Adipocyte (in vitro differentiated cells): Measurements from ENCODE around the gene TMEM11.
"Not testable (repeated sequence)": the region's sequence is repeated elsewhere in the genome, so short reads cannot be mapped to it uniquely, and the experiment has no call there.

Experiments
- DNase-seq: peaks from one replicate; pipeline ENCODE4 v3.0.0-alpha.2; 2015; ENCODE audit warnings: low read depth
- H3K27me3 ChIP-seq: replicated peaks from 2 replicates; pipeline ENCODE4 v1.7.0; 2013; ENCODE audit warnings: mild to moderate bottlenecking, low read length, moderate library complexity; ENCODE audit not compliant: control insufficient read depth, insufficient read depth
- H3K36me3 ChIP-seq: 2 replicates; pipeline ENCODE4 v1.7.0; 2013; ENCODE audit warnings: low read length, mild to moderate bottlenecking, moderate library complexity; ENCODE audit not compliant: control insufficient read depth, insufficient read depth, severe bottlenecking
- H3K4me1 ChIP-seq: 2 replicates; pipeline ENCODE4 v1.7.0; 2013; ENCODE audit warnings: mild to moderate bottlenecking, low read length, moderate library complexity; ENCODE audit not compliant: control insufficient read depth, insufficient read depth
- H3K4me3 ChIP-seq: 2 replicates; pipeline ENCODE4 v1.7.0; 2013; ENCODE audit warnings: mild to moderate bottlenecking, low read length, moderate library complexity
- H3K9ac ChIP-seq: 2 replicates; pipeline ENCODE4 v1.7.0; 2013; ENCODE audit warnings: mild to moderate bottlenecking, low read length, moderate library complexity
- H3K9me3 ChIP-seq: 2 replicates; pipeline ENCODE4 v1.7.0; 2013; ENCODE audit warnings: mild to moderate bottlenecking, low read length, moderate library complexity; ENCODE audit not compliant: control insufficient read depth

TMEM11 gene

GRCh38 chr17:21192414-21192813 is 21.5 kb downstream of the TMEM11 start:
- H3K4me1 ChIP-seq = peaks cover 13% of the 10 kb centered on the region
- not testable (repeated sequence) for H3K9ac ChIP-seq, H3K27me3 ChIP-seq, H3K9me3 ChIP-seq, H3K4me3 ChIP-seq, DNase-seq
- peaks cover 32% of the 10 kb centered on the region for H3K36me3 ChIP-seq

- H3K36me3 ChIP-seq = peaks cover 26% of the 10 kb centered on the region
- H3K4me3 ChIP-seq = no peak overlapping the region
- H3K27me3 ChIP-seq = no peaks in the 10 kb centered on the region
- peaks cover 13% of the 10 kb centered on the region for H3K4me1 ChIP-seq
- no peak overlapping the region for H3K9ac ChIP-seq
- H3K9me3 ChIP-seq = no peaks in the 10 kb centered on the region
- no peak for DNase-seq
These were observed 22.3 kb downstream of the TMEM11 start for GRCh38 chr17:21191698-21192097.

GRCh38 chr17:21190078-21190477 is 23.9 kb downstream of the TMEM11 start:
- H3K9ac ChIP-seq = no peak overlapping the region
- H3K27me3 ChIP-seq = no peaks in the 10 kb centered on the region
- DNase-seq = no peak
- H3K9me3 ChIP-seq = no peaks in the 10 kb centered on the region
- no peak overlapping the region for H3K4me3 ChIP-seq
- peaks cover 37% of the 10 kb centered on the region for H3K36me3 ChIP-seq
- H3K4me1 ChIP-seq = peaks cover 12% of the 10 kb centered on the region

GRCh38 chr17:21189361-21189760 is 24.6 kb downstream of the TMEM11 start:
- Histone ChIP-seq H3K9ac (no peak overlapping the region), H3K4me3 (no peak overlapping the region), H3K27me3 (no peaks in the 10 kb centered on the region), H3K9me3 (no peaks in the 10 kb centered on the region), H3K36me3 (peaks cover 44% of the 10 kb centered on the region), H3K4me1 (peaks cover 5% of the 10 kb centered on the region)
- DNase-seq = no peak

GRCh38 chr17:21186399-21187187 is 27.4 kb downstream of the TMEM11 start:
- Histone ChIP-seq H3K9ac (no peak overlapping the region), H3K27me3 (no peaks in the 10 kb centered on the region), H3K4me3 (no peak overlapping the region), H3K36me3 (peaks cover 45% of the 10 kb centered on the region), H3K9me3 (no peaks in the 10 kb centered on the region), H3K4me1 (peaks cover 9% of the 10 kb centered on the region)
- DNase-seq = no peak

GRCh38 chr17:21185061-21185460 is 28.9 kb downstream of the TMEM11 start:
- Histone ChIP-seq H3K9me3 (no peaks in the 10 kb centered on the region), H3K9ac (no peak overlapping the region), H3K27me3 (no peaks in the 10 kb centered on the region), H3K4me1 (peaks cover 9% of the 10 kb centered on the region), H3K4me3 (no peak overlapping the region), H3K36me3 (peaks cover 54% of the 10 kb centered on the region)
- no peak for DNase-seq

GRCh38 chr17:21184570-21184969 is 29.4 kb downstream of the TMEM11 start:
- no peaks in the 10 kb centered on the region for H3K9me3 ChIP-seq
- peaks cover 52% of the 10 kb centered on the region for H3K36me3 ChIP-seq
- no peak overlapping the region for H3K4me3 ChIP-seq
- no peak for DNase-seq
- no peaks in the 10 kb centered on the region for H3K27me3 ChIP-seq
- peaks cover 9% of the 10 kb centered on the region for H3K4me1 ChIP-seq
- H3K9ac ChIP-seq = no peak overlapping the region

GRCh38 chr17:21183468-21183867 is 30.5 kb downstream of the TMEM11 start:
- Histone ChIP-seq H3K9ac (no peak overlapping the region), H3K27me3 (no peaks in the 10 kb centered on the region), H3K4me3 (no peak overlapping the region), H3K9me3 (no peaks in the 10 kb centered on the region), H3K4me1 (peaks cover 9% of the 10 kb centered on the region), H3K36me3 (peaks cover 51% of the 10 kb centered on the region)
- no peak for DNase-seq

GRCh38 chr17:21177854-21178600 is 35.9 kb downstream of the TMEM11 start:
- Histone ChIP-seq H3K9me3 (no peaks in the 10 kb centered on the region), H3K36me3 (peaks cover 40% of the 10 kb centered on the region), H3K4me1 (no peaks in the 10 kb centered on the region), H3K27me3 (no peaks in the 10 kb centered on the region), H3K4me3 (no peak overlapping the region), H3K9ac (no peak overlapping the region)
- DNase-seq = no peak

GRCh38 chr17:21177401-21177800 is 36.6 kb downstream of the TMEM11 start:
- DNase-seq = no peak
- Histone ChIP-seq H3K9me3 (no peaks in the 10 kb centered on the region), H3K4me1 (no peaks in the 10 kb centered on the region), H3K36me3 (peaks cover 46% of the 10 kb centered on the region), H3K27me3 (no peaks in the 10 kb centered on the region), H3K4me3 (no peak overlapping the region), H3K9ac (no peak overlapping the region)

- Histone ChIP-seq H3K36me3 (peaks cover 46% of the 10 kb centered on the region), H3K27me3 (no peaks in the 10 kb centered on the region), H3K9me3 (no peaks in the 10 kb centered on the region), H3K9ac (no peak overlapping the region), H3K4me1 (no peaks in the 10 kb centered on the region), H3K4me3 (no peak overlapping the region)
- no peak for DNase-seq
These were observed 37.1 kb downstream of the TMEM11 start for GRCh38 chr17:21176773-21177395.
